ENCODE results near the gene CD274.

DNA sequence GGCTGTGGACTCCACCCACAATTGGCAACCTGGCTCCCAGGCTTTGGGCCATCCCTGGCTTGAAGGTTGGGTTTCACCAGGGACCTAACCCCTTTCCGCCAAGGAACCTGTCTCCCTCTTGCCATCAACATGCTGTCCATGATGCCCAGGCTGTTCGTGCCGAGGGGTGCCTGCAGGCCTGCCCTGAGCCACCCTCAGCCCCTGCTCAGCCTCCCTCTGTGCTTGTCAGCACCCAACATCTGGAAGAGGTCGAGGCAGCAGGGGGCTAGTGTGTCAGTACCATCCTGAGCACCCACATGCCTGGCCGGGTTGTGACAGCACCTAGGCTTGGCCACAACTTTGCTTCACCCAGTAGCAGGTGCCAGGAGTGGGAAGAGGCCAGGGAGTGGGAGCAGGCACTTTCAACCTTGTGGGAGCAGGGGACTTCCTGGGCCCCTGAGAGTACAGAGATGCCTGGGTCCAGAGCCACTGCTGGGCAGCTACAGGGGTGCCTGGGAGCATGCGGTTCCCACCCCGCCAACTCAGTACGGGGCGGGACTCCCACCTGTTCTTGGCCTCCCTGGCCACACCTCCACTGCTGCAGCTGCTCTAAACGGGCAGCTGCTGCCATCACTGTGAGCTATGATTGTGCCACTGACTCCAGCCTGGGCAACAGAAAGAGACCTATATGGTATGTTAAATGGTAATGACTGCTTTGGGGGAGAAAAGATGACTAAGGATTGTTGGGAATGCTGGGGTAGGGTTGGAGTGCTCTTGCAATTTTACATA lies 66.3 kb downstream of the CD274 start:
- TF ChIP-seq, protein P1, sequence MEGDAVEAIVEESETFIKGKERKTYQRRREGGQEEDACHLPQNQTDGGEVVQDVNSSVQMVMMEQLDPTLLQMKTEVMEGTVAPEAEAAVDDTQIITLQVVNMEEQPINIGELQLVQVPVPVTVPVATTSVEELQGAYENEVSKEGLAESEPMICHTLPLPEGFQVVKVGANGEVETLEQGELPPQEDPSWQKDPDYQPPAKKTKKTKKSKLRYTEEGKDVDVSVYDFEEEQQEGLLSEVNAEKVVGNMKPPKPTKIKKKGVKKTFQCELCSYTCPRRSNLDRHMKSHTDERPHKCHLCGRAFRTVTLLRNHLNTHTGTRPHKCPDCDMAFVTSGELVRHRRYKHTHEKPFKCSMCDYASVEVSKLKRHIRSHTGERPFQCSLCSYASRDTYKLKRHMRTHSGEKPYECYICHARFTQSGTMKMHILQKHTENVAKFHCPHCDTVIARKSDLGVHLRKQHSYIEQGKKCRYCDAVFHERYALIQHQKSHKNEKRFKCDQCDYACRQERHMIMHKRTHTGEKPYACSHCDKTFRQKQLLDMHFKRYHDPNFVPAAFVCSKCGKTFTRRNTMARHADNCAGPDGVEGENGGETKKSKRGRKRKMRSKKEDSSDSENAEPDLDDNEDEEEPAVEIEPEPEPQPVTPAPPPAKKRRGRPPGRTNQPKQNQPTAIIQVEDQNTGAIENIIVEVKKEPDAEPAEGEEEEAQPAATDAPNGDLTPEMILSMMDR (conservative IDR thresholded peaks at IDR 0.05 in 1 of 2, IDR thresholded peaks at IDR 0.05 in 1 of 2; ENCODE audit: low read depth in 1 of 2, low read length in 2 of 2), result no peak
- no peak for TF ChIP-seq EZH2 (IDR thresholded peaks at IDR 0.05; ENCODE audit: low read length, missing control alignments)

All from fibroblast of lung (primary cell).